HL-60/S4 (cell line): ENCODE measurements around the gene ARHGEF39.

ENCODE experiments used
- in situ Hi-C: fragments of 300-500 bp; cut with MboI; formaldehyde crosslinking; loops from 2 replicates; pipeline ENCODE4 v1.14.3; 2022; ENCODE audit warnings: low sequenced_read_pairs

Gene ARHGEF39

DNA sequence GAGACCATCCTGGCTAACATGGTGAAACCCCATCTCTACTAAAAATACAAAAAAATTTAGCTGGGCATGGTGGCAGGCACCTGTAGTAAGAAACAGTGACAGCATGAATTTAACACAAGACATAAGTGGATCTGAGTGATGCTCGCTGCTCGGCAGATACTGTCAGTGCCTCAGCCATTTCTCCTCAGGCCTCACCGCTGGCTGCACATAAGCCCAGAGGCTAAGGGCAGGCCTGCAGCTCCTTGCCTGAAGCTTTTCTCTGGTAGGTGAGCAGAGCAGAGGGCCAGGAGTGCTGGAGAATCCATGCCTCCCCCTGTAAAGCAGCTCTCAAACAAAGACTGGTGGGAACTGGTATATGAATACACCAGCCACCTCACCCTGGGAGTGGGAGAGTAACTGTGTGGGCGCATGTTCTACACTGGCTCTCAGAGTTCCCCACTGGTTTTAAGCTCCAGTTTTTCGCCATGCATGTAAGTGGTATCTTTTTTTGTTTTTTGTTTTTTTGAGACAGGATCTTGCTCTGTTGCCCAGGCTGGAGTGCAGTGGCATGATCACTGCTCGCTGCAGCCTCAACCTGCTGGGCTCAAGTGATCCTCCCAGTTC is 36.5 kb downstream of the ARHGEF39 start:
- in situ Hi-C loops, result no loop called here

- in situ Hi-C loops, result no loop called here
These were observed 37.4 kb downstream of the ARHGEF39 start for GRCh38 chr9:35627575-35627974.

- in situ Hi-C loops, result loop anchor here (25.0 kb wide), 1 partner anchor 518 kb away; the partner anchor contains the start of gene GLIPR2
These were observed 45.2 kb downstream of the ARHGEF39 start for GRCh38 chr9:35619800-35620158.

DNA sequence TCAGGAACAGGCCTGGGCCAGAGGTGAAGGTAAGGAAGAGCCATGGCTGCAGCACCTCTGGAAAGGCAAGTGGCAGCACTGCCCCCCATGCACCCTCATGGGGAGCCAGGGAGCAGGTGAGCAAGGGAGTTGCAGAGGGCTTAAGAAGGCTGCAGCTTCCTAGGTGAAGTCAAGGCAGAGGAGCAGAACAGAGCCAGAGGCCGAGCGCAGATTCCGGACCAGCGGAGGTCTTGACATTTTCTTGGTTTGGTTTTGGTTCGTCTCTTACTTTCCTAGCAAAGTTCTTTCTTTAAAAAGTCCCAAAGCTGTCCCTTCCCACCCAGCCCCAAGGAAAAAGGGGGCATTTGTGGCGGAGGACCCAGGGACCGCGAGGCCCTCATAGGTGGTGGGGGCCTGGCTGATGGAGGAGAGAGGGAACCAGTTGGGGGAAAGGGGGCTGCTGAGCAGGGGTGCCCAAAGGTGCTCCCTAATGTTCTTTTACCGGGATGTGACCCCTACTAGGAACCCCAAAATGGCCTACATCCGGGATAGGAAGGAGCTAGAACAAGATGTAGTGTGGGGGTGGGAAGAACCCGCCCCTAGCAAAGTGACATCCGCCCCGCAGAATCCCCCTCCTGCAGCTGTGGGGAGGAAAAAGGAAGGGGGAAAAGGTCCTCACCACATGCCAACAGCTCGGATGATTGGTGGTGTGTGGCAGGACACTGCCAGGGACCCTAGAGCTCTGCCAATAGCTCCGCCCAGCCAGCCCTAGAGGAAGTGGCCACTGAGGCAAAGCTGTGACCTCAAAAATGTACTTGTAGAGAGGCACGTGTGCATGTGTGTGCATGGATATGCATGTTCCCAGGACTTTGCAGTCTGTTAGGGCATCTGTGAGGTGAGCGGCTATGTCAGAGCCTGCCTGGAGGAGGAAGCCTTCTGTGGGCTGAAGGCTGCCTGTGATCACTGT is 45.9 kb downstream of the ARHGEF39 start:
- in situ Hi-C loops, result loop anchor here (25.0 kb wide), 1 partner anchor 518 kb away; the partner anchor contains the start of gene GLIPR2

DNA sequence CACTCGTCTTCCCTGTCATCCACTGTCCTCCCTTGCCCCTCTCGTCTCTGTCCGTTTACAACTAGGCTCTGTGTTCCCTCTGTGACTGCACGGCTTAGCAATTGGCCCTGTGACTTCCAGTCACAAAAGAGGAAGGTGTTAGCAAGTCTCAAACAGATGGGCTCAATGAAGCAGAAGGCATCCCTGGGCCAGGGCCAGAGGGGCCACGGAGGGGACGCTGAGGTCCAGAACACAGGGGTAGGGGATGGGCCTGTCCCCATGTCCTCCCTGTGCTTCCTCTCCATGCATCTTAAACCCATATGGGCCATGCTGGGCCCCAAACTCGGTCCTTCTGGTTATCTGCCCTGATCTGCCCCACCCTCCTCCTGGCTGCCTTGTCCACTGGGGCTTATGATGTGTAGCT is 46.7 kb downstream of the ARHGEF39 start, which contains the start of gene CD72:
Gene CD72 (minus strand): TSS at position 89 of the 403 bp plus-strand sequence. CDS start 110 bp downstream, outside the sequence.
- in situ Hi-C loops, result loop anchor here (25.0 kb wide), 1 partner anchor 519 kb away; the partner anchor contains the start of gene GLIPR2

GRCh38 chr9:35617548-35617947 is 47.4 kb downstream of the ARHGEF39 start:
- in situ Hi-C loops, result loop anchor here (25.0 kb wide), 1 partner anchor 520 kb away; the partner anchor contains the start of gene GLIPR2

DNA sequence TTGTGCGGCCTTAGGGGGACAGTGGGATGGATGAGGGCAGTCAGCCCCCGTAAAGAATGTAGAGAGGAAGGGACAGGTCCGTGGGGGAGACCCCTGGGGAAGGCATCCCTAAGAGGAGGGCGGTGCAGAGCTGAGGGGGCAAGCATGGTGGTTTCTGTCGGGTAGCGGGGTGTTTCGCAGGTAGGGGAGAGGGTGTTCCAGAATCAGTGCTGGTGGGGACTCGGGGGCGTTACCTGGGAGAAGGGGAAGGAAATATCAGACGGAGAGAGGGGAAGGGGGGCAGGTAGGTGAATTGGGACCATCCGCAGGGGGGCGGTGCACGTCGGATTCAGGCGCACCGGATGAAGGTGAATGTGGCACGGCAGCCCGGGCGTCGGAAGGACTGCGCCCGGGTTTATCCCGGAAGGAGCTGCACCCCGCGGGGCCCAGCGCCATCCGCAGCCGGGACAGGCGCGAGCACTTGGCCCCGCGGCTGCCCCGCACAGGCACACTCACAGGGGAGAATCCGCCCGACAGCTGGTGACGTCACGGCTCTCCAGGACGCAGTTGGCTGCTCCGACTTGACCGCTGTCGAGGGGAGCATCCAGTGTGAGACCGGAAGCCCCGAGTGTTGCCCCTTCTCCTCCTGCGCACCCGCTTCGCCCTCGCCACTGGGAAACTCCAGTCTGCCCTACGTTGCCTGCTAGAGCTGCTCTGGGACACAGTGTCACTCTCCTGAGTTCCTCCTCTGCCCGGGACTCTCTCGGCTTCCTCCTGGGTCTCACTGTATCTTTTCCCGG is 48.1 kb downstream of the ARHGEF39 start:
- in situ Hi-C loops, result loop anchor here (25.0 kb wide), 1 partner anchor 520 kb away; the partner anchor contains the start of gene GLIPR2

DNA sequence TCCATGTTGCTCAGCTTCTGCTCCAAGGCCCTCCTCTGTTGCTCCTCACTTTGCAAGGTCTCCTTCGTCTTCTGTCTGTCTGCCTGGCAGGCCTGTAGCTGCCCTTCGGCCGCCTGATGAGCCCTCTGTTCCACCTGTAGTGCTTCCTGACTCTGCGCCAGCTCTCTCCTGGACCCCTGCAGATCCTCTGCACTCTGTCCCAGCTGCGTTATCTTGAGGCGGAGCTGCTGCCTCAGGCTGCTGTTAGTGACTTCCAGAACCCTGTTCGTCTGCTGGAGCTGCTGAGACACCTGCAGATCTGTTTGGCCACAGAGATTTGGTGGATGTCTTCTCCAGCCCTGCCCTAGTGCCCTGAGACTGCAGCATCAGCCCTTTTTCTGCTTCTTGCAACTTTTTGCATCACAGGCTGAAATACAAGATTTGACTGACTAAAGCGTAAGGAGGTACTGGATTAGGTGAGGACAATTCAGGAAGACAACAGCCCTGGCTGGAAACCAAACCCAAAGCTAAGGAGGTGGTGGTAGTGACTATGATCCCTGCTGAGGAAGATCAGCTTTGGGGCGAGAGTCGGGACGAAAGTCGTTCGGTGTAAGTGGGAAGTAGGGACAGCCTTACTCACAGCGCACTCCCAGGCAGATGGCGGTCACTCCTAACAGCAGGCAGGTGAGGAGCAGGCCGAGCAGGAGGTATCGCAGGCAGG is 48.9 kb downstream of the ARHGEF39 start:
- in situ Hi-C loops, result loop anchor here (25.0 kb wide), 1 partner anchor 521 kb away; the partner anchor contains the start of gene GLIPR2

DNA sequence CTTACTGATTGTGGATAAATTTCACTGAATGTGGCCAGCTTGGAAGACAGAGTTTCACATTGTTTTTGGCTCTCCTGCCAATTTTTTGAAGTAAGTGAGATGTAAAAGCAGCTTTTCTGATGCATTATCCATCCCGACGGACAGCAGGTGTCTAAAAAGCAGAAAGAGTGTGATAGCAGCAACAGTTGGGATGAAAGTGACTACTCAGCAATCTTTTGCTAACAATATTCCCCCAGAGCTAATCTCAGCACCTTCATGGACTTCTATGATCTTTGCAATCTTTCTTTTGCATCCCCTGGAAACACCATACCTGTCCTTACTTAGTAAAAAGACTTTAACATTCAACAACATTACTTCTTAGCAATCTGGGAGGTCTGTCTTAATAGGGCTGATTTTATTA is 52.2 kb downstream of the ARHGEF39 start:
- in situ Hi-C loops, result loop anchor here (25.0 kb wide), 1 partner anchor 524 kb away; the partner anchor contains the start of gene GLIPR2

DNA sequence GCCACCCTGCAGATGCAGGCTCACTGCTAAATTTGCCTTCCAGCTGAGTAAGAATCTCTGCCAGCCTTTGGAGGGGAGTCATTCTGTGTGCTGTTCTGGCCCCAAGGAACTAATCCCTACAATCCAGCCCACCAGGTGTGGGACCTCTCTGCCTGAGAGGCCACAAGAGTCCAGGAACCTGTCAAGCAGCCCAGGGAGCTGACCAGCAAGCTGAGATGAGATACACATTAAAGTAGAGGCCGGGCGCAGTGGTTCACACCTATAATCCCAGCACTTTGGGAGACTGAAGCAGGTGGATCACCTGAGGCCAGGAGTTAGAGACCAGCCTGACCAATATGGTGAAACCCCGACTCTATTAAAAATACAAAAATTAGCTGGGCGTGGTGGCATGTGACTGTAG is 52.9 kb downstream of the ARHGEF39 start:
- in situ Hi-C loops, result loop anchor here (25.0 kb wide), 1 partner anchor 525 kb away; the partner anchor contains the start of gene GLIPR2

- in situ Hi-C loops, result loop anchor here (25.0 kb wide), 1 partner anchor 526 kb away; the partner anchor contains the start of gene GLIPR2
These were observed 53.7 kb downstream of the ARHGEF39 start for GRCh38 chr9:35611230-35611797.

GRCh38 chr9:35609820-35610163 is 55.2 kb downstream of the ARHGEF39 start:
- in situ Hi-C loops, result loop anchor here (25.0 kb wide), 1 partner anchor 528 kb away; the partner anchor contains the start of gene GLIPR2
